Central memory CD4-positive, alpha-beta T cell (primary cell): ENCODE measurements around the gene PANK2.

Experiments used
- DNase-seq: peaks from one replicate; pipeline ENCODE4 v3.0.0; 2022

PANK2 gene

GRCh38 chr20:3902446-3902845, 13.3 kb downstream of the PANK2 start:
- no peak for DNase-seq

GRCh38 chr20:3904224-3904623, 15.0 kb downstream of the PANK2 start:
- DNase-seq: no peak

DNA sequence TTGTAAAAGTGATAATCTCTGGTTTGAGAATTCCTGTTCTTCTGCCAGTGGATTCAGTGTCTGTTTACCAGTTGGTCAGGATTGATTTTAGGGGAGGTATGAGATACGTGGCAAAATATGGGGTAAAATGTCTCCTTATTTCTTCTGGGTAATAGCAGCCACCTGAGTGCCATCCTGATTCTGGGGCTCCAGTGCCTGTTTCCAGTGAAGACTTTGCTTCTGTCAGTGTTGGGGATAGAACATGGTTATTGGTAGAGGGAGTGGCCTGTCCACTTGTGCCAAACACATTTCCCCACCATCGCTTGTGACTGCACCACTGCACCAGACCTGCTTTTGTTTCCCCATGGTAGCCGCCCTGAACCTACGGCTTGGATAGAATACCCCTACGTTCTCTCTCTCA, 15.7 kb downstream of the PANK2 start:
- no peak for DNase-seq

DNA sequence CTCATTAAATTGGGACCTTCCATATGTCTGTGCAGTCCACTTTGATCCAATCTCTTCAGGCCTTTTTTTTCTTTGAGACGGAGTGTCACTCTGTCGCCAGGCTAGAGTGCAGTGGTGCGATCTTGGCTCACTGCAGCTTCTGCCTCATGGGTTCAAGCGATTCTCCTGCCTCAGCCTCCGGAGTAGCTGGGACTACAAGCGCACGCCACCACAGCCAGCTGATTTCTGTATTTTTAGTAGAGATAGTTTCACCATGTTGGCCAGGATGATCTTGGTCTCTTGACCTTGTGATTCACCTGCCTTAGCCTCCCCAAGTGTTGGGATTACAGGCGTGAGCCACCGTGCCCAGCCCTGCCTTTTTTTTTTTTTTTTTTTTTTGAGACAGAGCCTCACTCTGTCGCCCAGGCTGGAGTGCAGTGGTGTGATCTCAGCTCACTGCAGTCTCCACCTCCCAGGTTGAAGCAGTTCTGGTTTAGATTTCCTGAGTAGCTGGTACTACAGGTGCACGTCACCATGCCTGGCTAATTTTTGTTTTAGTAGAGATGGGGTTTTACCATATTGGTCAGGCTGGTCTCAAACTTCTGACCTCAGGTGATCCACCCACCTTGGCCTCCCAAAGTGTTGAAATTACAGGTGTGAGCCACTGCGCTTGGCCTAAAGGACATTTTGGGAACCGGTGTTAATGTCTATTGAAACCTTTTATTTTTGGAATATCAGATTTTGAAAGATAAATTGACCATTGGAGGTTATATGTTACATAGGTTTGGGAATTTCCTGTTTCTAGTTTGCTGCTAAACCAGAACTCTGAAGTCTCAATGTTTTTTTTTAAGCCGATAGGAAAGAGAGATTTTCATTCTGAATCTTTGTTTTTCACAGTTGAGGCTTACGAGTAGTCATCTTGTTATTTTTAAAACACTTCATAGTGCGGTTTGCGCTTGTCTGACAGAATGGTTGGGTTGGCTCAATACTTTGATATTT, 17.8 kb downstream of the PANK2 start:
- peak; percentile 54 for DNase-seq

DNA sequence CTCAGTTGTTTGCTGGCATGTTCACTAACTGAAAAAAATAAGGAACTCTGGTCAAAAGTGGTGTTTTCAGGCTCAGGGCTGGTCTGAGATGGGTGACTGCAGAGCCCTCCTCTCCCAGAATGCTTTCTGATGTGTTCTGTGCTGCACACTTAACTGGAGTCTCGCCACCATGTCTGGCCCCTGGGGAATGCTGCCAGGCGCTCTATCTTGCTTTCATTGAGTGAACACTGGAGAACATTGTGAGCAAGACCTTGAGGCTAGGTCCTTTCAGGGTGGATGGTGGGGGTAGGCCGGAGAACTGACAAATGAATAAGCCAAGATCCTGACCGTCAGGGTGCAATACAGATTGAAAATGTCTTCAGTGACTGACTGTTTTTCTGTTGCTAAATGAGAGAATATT, 19.5 kb downstream of the PANK2 start:
- DNase-seq: no peak

DNA sequence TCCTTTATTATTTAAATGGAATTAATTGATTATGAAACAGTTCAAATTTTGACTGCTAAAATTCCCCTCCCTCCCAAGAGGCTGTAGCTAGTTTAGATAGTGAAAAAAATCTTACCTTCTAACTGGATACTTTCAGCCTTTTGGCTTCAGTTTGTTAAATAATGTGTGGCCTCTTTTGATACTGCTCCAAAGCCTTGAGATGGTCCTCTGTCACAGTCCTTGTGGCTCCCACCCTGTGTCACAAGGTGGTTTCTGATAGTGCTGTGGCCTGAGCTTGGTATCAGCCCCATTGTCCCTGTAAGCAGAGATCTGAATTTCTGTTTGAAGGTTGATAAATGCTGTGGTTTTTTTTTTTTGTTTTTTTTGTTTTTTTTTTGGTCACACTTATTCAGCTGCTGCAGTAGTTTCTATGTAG, 20.8 kb downstream of the PANK2 start:
- DNase-seq: no peak

- DNase-seq: no peak
Measured at GRCh38 chr20:3910853-3911252, 21.7 kb downstream of the PANK2 start.

DNA sequence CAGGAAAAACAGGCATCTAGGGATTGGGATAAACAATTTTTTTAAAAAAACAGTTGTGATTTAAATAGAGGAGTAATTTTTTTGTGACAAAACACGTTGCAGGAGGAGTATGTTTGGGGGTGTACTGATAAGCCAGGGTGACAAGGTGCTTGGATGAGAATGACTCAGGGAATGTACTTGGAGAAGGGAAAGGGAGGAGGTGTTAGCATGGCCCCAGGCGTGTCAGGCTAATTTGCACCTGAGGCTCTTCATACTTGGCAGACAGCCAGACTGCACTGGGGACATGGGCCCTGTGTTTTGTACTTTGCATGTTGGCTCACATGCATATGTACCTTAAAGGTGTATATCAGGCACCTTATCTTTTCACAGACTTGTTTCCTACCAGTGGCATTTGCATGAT, 22.8 kb downstream of the PANK2 start:
- DNase-seq: no peak

GRCh38 chr20:3914446-3914845, 25.3 kb downstream of the PANK2 start:
- DNase-seq: no peak

- no peak for DNase-seq
Measured at GRCh38 chr20:3915691-3916090, 26.5 kb downstream of the PANK2 start.

GRCh38 chr20:3916364-3916763, 27.2 kb downstream of the PANK2 start:
- no peak for DNase-seq

DNA sequence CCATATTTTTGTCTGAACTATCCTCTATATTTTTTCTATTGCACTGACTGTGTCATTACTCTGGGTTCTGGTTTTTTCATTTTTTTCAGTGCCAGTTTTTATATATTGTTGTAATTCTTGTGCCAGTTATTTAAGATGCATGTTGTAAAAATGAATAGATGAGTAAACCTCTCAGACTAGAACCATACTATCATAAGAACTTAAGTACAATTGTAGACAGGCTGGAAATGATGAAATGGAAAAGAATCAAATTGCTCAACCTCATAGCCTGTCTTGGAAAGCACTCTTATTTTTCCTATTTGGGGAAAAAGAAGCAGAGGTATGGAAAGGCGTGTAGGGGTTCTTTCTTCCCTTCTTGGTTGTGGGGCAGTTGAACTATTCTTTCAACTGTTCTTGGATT, 30.2 kb downstream of the PANK2 start:
- DNase-seq: no peak

DNA sequence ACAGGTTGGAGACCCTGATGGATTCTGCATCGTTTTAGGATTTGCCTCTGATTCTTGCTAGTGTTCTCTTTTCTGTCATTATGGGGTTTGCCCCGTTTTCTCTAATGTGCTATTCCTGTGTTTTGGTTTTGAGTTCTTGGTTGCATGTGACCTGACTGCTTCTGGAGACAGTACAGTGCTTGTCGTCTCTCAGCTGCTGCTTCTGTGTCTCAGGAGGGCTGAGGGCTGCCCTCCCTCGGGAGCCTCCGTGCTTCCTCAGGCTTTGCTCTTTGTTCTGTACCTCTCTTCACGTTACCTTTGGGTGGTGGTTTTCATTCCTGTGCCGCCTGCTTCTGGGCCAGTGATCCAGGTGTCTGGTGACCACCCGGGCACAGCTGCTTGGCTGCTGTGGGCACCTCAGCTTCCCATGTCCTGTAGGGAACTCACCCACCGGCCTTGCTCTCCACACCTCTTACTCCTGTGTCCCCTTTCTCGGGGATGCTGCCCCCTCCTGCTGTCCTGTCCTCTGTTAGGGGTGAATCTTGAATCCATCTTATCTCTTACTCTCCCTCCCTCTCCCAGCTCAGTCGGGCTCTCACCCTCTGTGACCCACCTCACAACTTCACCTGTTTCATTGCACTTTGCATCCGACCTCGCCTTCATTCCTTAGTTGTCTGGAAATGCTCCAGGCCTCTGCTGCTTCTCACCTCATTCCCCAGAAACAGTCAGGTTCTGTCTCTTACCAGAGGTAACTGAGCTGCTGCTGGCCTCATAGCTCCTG, 33.2 kb downstream of the PANK2 start:
- no peak for DNase-seq

- DNase-seq: no peak
Measured at GRCh38 chr20:3922983-3923339, 33.8 kb downstream of the PANK2 start.

- no peak for DNase-seq
Measured at GRCh38 chr20:3923818-3924217, 34.6 kb downstream of the PANK2 start.

- no peak for DNase-seq
Measured at GRCh38 chr20:3924304-3925112, 35.3 kb downstream of the PANK2 start.

- no peak for DNase-seq
Measured at GRCh38 chr20:3925113-3925695, 36.0 kb downstream of the PANK2 start.

DNA sequence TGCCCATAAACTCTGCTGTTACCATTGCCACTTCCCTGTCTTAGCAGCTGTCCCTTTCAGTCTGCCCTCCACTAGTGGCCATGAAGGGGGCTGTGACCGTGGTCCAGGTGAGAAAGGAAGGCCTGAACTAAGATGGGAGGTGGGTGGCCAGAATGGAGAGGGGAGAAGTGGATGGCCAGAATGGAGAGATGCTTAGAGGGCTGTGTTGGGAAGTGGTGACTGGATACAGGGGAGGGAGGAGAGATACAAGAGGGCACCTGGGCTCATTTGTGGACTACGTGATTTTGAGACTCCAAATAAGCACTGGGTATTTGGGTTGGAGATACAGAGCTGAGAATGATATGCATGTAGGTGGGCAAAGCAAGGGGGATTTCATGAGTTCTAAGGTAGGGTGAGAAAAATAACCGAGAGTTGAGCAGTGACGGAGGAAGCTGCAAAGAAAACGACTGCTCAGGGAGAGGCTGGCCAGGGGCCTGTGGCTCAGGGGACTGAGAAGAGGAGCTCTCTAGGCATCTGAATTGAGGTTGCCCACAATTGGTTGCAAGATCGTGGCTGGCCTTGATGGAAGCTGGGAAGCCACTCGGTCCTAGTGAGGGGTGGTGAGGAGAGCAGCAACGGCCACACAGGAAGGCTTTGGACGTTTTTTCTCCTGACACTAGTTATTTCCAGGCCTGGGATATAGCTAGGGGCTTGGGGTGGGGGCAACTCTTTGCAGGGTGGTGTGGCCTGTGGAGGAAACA, 36.9 kb downstream of the PANK2 start:
- DNase-seq: no peak

DNA sequence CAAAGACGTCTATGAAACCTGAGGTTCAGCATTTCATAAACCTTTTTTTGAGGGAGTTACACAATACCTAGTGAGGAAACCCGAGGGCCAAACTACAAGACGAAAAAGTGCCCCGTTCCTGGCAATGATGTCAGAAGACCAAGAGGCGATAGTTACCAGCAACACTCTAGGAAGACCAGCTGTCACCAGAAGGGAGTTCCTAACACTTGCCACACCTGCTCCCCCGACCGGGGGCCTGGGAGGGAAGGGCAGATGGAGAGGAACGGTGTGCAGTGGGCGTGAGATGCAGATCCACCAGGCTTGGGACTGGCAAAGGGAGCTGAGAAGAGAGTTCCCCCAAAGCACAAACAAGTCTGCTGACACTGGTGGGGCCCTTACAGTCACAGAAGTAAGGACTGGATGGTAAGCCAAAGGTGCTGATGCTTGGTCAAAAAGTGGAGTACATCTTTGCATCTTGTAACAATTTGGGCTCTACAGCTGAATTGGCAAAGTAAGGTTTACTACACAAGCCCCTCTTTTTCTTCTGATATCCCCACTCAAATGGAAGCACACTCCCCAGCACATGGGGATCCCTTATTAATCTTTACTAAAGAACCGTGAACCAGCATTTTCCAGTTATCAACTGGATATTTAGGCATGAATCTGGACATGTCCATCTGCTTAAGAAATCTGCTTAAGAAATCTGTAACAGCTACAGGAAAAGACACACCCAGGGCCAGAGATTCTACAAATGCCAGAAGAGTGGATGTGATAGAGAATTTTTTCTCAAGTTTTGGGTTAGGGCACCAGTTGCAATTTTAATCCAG, 38.5 kb downstream of the PANK2 start:
- no peak for DNase-seq

- no peak for DNase-seq
Measured at GRCh38 chr20:3929713-3930060, 40.5 kb downstream of the PANK2 start.
